NB4 (cell line): ENCODE data around the gene SLC7A10.

ENCODE experiments used
- DNase-seq: peaks from one replicate; pipeline ENCODE4 v3.0.0; 2010; ENCODE audit warnings: low read depth
- H3K4me3 ChIP-seq: one replicate; pipeline ENCODE4 v1.5.1; 2011; ENCODE audit warnings: mild to moderate bottlenecking, low read depth, low read length, moderate library complexity
- CTCF ChIP-seq: IDR thresholded peaks from one replicate; pipeline ENCODE4 v1.5.1; 2012; ENCODE audit warnings: low read depth, low read length
- MYC ChIP-seq: IDR thresholded peaks from 2 replicates; pipeline ENCODE4 v1.6.1; 2011; ENCODE audit warnings: low read depth, low read length
- POLR2A ChIP-seq: IDR thresholded peaks from 2 replicates; pipeline ENCODE4 v1.6.1; 2011; ENCODE audit warnings: mild to moderate bottlenecking; ENCODE audit not compliant: insufficient read length; ENCODE audit errors: extremely low read depth
- TF ChIP-seq, protein P1 (sequence below): IDR thresholded peaks from 2 replicates; pipeline ENCODE4 v1.6.1; 2011; ENCODE audit warnings: low read depth, low read length

Gene SLC7A10

DNA sequence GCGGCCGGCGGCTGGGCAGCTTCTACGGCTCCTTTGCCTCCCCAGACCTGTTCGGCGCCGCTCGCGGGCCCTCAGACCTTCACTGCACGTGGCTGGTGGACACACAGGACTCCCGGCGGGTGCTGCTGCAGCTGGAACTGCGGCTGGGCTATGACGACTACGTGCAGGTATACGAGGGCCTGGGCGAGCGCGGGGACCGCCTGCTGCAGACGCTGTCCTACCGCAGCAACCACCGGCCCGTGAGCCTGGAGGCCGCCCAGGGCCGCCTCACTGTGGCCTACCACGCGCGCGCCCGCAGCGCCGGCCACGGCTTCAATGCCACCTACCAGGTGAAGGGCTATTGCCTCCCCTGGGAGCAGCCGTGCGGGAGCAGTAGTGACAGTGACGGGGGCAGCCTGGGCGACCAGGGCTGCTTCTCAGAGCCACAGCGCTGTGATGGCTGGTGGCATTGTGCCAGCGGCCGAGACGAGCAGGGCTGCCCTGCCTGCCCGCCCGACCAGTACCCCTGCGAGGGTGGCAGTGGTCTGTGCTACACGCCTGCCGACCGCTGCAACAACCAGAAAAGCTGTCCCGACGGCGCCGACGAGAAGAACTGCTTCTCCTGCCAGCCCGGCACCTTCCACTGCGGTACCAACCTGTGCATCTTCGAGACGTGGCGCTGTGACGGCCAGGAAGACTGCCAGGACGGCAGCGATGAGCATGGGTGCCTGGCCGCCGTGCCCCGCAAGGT lies 20.0 kb downstream of the SLC7A10 start:
- TF ChIP-seq, protein P1, sequence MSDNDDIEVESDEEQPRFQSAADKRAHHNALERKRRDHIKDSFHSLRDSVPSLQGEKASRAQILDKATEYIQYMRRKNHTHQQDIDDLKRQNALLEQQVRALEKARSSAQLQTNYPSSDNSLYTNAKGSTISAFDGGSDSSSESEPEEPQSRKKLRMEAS: no peak
- no peak for TF ChIP-seq MYC
- no peak for TF ChIP-seq CTCF
- no peak for TF ChIP-seq POLR2A
- H3K4me3 ChIP-seq: no peak overlapping the region
- DNase-seq: no peak

GRCh38 chr19:33205110-33205509 lies 20.5 kb downstream of the SLC7A10 start:
- no peak for TF ChIP-seq CTCF
- no peak for TF ChIP-seq POLR2A
- no peak for TF ChIP-seq MYC
- TF ChIP-seq, protein P1: no peak
- DNase-seq: no peak
- H3K4me3 ChIP-seq: no peak overlapping the region

- H3K4me3 ChIP-seq: no peak overlapping the region
- DNase-seq: no peak
- TF ChIP-seq, protein P1: no peak
- TF ChIP-seq CTCF (no peak), MYC (no peak), POLR2A (no peak)
Measured at GRCh38 chr19:33204136-33204973, 21.3 kb downstream of the SLC7A10 start.

- TF ChIP-seq MYC (no peak), CTCF (no peak), POLR2A (no peak)
- TF ChIP-seq, protein P1: no peak
- no peak overlapping the region for H3K4me3 ChIP-seq
- no peak for DNase-seq
Measured at GRCh38 chr19:33203529-33203928, 22.1 kb downstream of the SLC7A10 start.

GRCh38 chr19:33202546-33203507 lies 22.8 kb downstream of the SLC7A10 start:
- DNase-seq: no peak
- TF ChIP-seq POLR2A (no peak), CTCF (no peak), MYC (no peak)
- TF ChIP-seq, protein P1: no peak
- H3K4me3 ChIP-seq: no peak overlapping the region
